Retinal pigment epithelial cell (primary cell): Measurements from ENCODE around the gene IL1R1.
"Not testable (repeated sequence)": the region's sequence is repeated elsewhere in the genome, so short reads cannot be mapped to it uniquely, and the experiment has no call there.

Source experiments
- DNase-seq: peaks from one replicate; pipeline ENCODE4 v3.0.0-alpha.2; 2010; ENCODE audit warnings: low read depth
- H3K4me3 ChIP-seq: 2 replicates; pipeline ENCODE4 v1.5.1; 2011; ENCODE audit warnings: mild to moderate bottlenecking, low read length, control low read depth, moderate library complexity
- CTCF ChIP-seq: conservative IDR thresholded peaks from 2 replicates; pipeline ENCODE4 v1.5.1; 2011; ENCODE audit warnings: low read depth, low read length, control low read depth, inconsistent platforms

IL1R1 gene

GRCh38 chr2:102120261-102120660 lies 22.3 kb upstream of the IL1R1 start:
- no peak overlapping the region for H3K4me3 ChIP-seq
- no peak for TF ChIP-seq CTCF
- DNase-seq = no peak

- TF ChIP-seq CTCF = no peak
- no peak overlapping the region for H3K4me3 ChIP-seq
- DNase-seq = no peak
Measured at GRCh38 chr2:102120701-102121159, 21.8 kb upstream of the IL1R1 start.

- no peak for TF ChIP-seq CTCF
- no peak overlapping the region for H3K4me3 ChIP-seq
- no peak for DNase-seq
Measured at GRCh38 chr2:102122115-102122514, 20.4 kb upstream of the IL1R1 start.

GRCh38 chr2:102122909-102123308 lies 19.6 kb upstream of the IL1R1 start:
- DNase-seq = no peak
- H3K4me3 ChIP-seq = no peak overlapping the region
- TF ChIP-seq CTCF = no peak

GRCh38 chr2:102124421-102124820 lies 18.1 kb upstream of the IL1R1 start:
- not testable (repeated sequence) for DNase-seq

GRCh38 chr2:102126169-102126568 lies 16.4 kb upstream of the IL1R1 start:
- no peak for DNase-seq
- no peak for TF ChIP-seq CTCF
- H3K4me3 ChIP-seq = no peak overlapping the region

More at GRCh38 chr2:102124421-102124820, 18.1 kb upstream of the IL1R1 start:
- H3K4me3 ChIP-seq = not testable (repeated sequence)

GRCh38 chr2:102126660-102127059 lies 15.9 kb upstream of the IL1R1 start:
- no peak for TF ChIP-seq CTCF
- DNase-seq = no peak
- no peak overlapping the region for H3K4me3 ChIP-seq

- no peak for TF ChIP-seq CTCF
- no peak for DNase-seq
- no peak overlapping the region for H3K4me3 ChIP-seq
Measured at GRCh38 chr2:102129082-102129481, 13.5 kb upstream of the IL1R1 start.
